ENCODE measurements around the gene CFAP20DC.
"Not testable (repeated sequence)": the region's sequence is repeated elsewhere in the genome, so short reads cannot be mapped to it uniquely, and the experiment has no call there.

Gene CFAP20DC

GRCh38 chr3:58837141-58837843, 212.5 kb downstream of the CFAP20DC start:
- TF ChIP-seq, protein P1, sequence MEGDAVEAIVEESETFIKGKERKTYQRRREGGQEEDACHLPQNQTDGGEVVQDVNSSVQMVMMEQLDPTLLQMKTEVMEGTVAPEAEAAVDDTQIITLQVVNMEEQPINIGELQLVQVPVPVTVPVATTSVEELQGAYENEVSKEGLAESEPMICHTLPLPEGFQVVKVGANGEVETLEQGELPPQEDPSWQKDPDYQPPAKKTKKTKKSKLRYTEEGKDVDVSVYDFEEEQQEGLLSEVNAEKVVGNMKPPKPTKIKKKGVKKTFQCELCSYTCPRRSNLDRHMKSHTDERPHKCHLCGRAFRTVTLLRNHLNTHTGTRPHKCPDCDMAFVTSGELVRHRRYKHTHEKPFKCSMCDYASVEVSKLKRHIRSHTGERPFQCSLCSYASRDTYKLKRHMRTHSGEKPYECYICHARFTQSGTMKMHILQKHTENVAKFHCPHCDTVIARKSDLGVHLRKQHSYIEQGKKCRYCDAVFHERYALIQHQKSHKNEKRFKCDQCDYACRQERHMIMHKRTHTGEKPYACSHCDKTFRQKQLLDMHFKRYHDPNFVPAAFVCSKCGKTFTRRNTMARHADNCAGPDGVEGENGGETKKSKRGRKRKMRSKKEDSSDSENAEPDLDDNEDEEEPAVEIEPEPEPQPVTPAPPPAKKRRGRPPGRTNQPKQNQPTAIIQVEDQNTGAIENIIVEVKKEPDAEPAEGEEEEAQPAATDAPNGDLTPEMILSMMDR (IDR thresholded peaks at IDR 0.05; ENCODE audit: low read depth, low read length, missing control alignments): no peak
- H3K4me3 ChIP-seq (replicated peaks; ENCODE audit: low read depth, low read length): no peak overlapping the region
- no peak for DNase-seq (ENCODE audit: extremely low read depth, low read depth)

- TF ChIP-seq, protein P1 (IDR thresholded peaks at IDR 0.05; ENCODE audit: low read depth, low read length, missing control alignments): no peak
- peak; percentile 17 for DNase-seq (ENCODE audit: extremely low read depth, low read depth)
- no peak overlapping the region for H3K4me3 ChIP-seq (replicated peaks; ENCODE audit: low read depth, low read length)
Measured at GRCh38 chr3:58835086-58835485, 214.7 kb downstream of the CFAP20DC start.

- no peak overlapping the region for H3K4me3 ChIP-seq (replicated peaks; ENCODE audit: low read depth, low read length)
- TF ChIP-seq, protein P1 (IDR thresholded peaks at IDR 0.05; ENCODE audit: low read depth, low read length, missing control alignments): no peak
- peak; percentile 38 for DNase-seq (ENCODE audit: extremely low read depth, low read depth)
Measured at GRCh38 chr3:58833491-58833890, 216.3 kb downstream of the CFAP20DC start.

GRCh38 chr3:58829321-58830000, 220.4 kb downstream of the CFAP20DC start:
- TF ChIP-seq, protein P1 (IDR thresholded peaks at IDR 0.05; ENCODE audit: low read depth, low read length, missing control alignments): no peak
- no peak overlapping the region for H3K4me3 ChIP-seq (replicated peaks; ENCODE audit: low read depth, low read length)
- DNase-seq (ENCODE audit: extremely low read depth, low read depth): no peak

- DNase-seq (ENCODE audit: extremely low read depth, low read depth): no peak
Measured at GRCh38 chr3:58824777-58825176, 225.0 kb downstream of the CFAP20DC start.

DNA sequence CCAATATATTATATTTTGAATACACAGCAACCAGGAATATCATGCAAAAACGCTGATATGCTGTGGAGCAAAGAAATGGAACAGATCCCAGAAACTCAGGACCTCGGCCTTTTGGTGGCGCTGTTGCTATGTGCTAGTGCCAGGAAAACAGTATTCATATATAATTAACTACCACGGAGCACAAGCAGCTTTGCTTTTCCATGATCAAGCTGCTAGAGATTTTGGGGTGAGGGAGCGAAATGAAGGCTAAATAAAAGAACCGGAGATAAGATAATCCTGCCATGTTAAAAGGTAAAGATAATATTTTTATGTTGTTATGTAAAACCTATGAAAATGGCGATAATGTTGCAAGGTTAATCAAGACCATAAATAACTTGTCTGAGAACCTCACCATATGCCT, 225.5 kb downstream of the CFAP20DC start:
- DNase-seq (ENCODE audit: extremely low read depth, low read depth): peak; percentile 56
- TF ChIP-seq, protein P1 (IDR thresholded peaks at IDR 0.05; ENCODE audit: low read depth, low read length, missing control alignments): peak; percentile 83
- H3K4me3 ChIP-seq (replicated peaks; ENCODE audit: low read depth, low read length): no peak overlapping the region

More at GRCh38 chr3:58824777-58825176, 225.0 kb downstream of the CFAP20DC start:
- TF ChIP-seq, protein P1 (IDR thresholded peaks at IDR 0.05; ENCODE audit: low read depth, low read length, missing control alignments): no peak
- no peak overlapping the region for H3K4me3 ChIP-seq (replicated peaks; ENCODE audit: low read depth, low read length)

DNA sequence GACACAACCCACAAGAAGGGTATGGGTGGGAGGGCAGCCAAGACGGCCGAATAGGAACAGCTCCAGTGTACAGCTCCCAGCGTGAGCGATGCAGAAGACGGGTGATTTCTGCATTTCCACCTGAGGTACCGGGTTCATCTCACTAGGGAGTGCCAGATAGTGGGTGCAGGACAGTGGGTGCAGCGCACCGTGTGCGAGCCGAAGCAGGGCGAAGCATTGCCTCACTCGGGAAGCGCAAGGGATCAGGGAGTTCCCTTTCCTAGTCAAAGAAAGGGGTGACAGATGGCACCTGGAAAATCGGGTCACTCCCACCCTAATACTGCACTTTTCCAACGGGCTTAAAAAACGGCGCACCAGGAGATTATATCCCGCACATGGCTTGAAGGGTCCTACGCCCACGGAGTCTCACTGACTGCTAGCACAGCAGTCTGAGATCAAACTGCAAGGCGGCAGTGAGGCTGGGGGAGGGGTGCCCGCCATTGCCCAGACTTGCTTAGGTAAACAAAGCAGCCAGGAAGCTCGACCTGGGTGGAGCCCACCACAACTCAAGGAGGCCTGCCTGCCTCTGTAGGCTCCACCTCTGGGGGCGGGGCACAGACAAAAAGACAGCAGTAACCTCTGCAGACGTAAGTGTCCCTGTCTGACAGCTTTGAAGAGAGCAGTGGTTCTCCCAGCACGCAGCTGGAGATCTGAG, 243.1 kb downstream of the CFAP20DC start:
- H3K4me3 ChIP-seq (replicated peaks; ENCODE audit: low read depth, low read length); DNase-seq (ENCODE audit: extremely low read depth, low read depth): not testable (repeated sequence)
